Brain microvascular endothelial cell (primary cell): ENCODE data around the gene SH3PXD2A.

Experiments used
- DNase-seq: peaks from one replicate; pipeline ENCODE4 v3.0.0-alpha.2; 2020
- H3K27ac ChIP-seq: fragments of 250-450 bp; sonication (Bioruptor Pico); 2 replicates; pipeline ENCODE4 v1.5.1; 2020; ENCODE audit warnings: mild to moderate bottlenecking, moderate library complexity
- H3K27me3 ChIP-seq: fragments of 250-450 bp; sonication (Bioruptor Pico); replicated peaks from 2 replicates; pipeline ENCODE4 v1.5.1; 2020; ENCODE audit warnings: mild to moderate bottlenecking
- H3K36me3 ChIP-seq: fragments of 250-450 bp; sonication (Bioruptor Pico); replicated peaks from 2 replicates; pipeline ENCODE4 v1.5.1; 2020; ENCODE audit warnings: mild to moderate bottlenecking
- H3K4me3 ChIP-seq: 2 replicates; pipeline ENCODE4 v1.5.1; 2011; ENCODE audit warnings: low read depth, mild to moderate bottlenecking, control low read depth, low read length, moderate library complexity
- in situ Hi-C: cut with HindIII; loops from 2 replicates; pipeline ENCODE4 v1.10.0; 2017; ENCODE audit warnings: low sequenced_read_pairs, low pct_ligation_motif_present
- TF ChIP-seq, protein P1 (sequence below): IDR thresholded peaks from 2 replicates; pipeline ENCODE4 v1.5.1; 2011; ENCODE audit warnings: low read depth, mild to moderate bottlenecking, moderate library complexity, low read length, control low read depth, inconsistent platforms; ENCODE audit errors: missing control alignments

SH3PXD2A gene

DNA sequence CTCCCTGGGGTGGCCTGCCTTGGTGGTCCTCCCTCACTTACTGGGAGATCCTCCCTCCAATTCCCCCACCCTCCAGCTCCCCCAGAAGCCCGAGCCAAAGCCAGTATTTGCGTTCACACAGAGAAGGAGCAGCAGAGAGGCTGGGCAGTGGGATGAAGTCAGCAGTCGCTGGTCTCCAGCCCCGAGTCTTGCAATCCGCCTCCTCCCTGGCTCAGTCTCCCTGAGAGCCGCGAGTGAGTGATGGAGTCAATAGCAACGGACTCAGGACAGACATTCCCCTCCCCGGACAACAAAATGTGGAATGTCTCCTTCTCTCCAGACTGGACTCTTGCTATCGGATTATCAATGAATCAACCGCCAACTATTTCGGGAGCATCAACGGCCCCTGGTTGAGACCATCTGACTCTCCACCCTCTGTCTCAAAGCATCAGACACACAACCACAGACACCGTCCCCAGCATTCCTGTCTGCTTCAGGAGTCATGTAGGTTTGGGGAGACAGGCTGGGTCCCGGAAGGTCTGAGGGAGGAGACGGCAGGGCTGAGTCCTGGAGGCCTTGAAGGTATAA, 178.4 kb downstream of the SH3PXD2A start:
- Histone ChIP-seq H3K27ac (peak overlapping the region; percentile 89), H3K4me3 (peak overlapping the region; percentile 5), H3K36me3 (no peaks in the 10 kb centered on the region), H3K27me3 (no peaks in the 10 kb centered on the region)
- peak; percentile 97 for DNase-seq
- in situ Hi-C loops: no loop called here
- TF ChIP-seq, protein P1, sequence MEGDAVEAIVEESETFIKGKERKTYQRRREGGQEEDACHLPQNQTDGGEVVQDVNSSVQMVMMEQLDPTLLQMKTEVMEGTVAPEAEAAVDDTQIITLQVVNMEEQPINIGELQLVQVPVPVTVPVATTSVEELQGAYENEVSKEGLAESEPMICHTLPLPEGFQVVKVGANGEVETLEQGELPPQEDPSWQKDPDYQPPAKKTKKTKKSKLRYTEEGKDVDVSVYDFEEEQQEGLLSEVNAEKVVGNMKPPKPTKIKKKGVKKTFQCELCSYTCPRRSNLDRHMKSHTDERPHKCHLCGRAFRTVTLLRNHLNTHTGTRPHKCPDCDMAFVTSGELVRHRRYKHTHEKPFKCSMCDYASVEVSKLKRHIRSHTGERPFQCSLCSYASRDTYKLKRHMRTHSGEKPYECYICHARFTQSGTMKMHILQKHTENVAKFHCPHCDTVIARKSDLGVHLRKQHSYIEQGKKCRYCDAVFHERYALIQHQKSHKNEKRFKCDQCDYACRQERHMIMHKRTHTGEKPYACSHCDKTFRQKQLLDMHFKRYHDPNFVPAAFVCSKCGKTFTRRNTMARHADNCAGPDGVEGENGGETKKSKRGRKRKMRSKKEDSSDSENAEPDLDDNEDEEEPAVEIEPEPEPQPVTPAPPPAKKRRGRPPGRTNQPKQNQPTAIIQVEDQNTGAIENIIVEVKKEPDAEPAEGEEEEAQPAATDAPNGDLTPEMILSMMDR: no peak

DNA sequence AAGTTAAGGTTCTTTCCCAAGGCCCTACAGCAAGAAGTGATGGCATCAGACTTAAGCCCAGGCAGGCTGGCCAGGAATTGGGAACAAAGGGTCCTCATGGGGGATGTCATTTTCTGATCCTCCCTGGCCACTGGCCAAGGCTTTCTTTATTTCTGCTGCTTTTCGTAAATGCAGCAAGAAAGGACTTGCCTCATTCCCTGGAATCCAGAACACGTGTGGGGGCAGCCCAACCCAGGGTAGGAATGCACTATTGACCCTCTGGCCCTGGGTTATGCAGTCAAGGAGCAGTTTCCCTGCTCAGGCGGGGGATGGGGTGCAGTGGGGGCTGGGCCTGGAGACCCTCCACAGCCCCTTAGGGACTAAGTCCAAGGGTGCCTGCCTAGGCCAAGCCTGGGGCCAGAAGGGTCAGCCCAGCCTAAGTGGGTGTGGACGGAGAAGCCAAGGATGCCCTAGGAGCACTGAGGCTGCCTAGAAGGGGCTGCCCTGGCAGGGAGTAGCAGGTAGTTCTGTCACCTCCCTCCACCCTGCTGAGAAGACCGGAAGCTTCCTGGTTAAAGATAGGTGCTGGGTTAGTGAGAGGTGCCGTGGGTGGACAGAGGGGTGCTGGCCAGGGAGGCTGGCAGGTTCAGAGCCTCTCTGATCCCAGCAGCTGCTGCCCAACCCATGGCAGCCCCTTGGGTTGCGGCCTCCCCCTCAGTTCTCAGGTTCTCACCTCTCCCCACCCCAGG, 179.2 kb downstream of the SH3PXD2A start:
- H3K4me3 ChIP-seq: peak overlapping the region; percentile 12
- peak overlapping the region; percentile 89 for H3K27ac ChIP-seq
- H3K27me3 ChIP-seq: no peaks in the 10 kb centered on the region
- DNase-seq: peak; percentile 17
- H3K36me3 ChIP-seq: no peaks in the 10 kb centered on the region
- in situ Hi-C loops: no loop called here
- TF ChIP-seq, protein P1: no peak

GRCh38 chr10:103673606-103674005, 181.8 kb downstream of the SH3PXD2A start:
- TF ChIP-seq, protein P1: no peak
- DNase-seq: no peak
- in situ Hi-C loops: no loop called here
- Histone ChIP-seq H3K27me3 (no peaks in the 10 kb centered on the region), H3K36me3 (no peaks in the 10 kb centered on the region), H3K4me3 (no peak overlapping the region), H3K27ac (no peak overlapping the region)

GRCh38 chr10:103672345-103672744, 183.0 kb downstream of the SH3PXD2A start:
- Histone ChIP-seq H3K36me3 (no peaks in the 10 kb centered on the region), H3K27ac (no peak overlapping the region), H3K27me3 (no peaks in the 10 kb centered on the region), H3K4me3 (no peak overlapping the region)
- TF ChIP-seq, protein P1: no peak
- no peak for DNase-seq
- in situ Hi-C loops: no loop called here

DNA sequence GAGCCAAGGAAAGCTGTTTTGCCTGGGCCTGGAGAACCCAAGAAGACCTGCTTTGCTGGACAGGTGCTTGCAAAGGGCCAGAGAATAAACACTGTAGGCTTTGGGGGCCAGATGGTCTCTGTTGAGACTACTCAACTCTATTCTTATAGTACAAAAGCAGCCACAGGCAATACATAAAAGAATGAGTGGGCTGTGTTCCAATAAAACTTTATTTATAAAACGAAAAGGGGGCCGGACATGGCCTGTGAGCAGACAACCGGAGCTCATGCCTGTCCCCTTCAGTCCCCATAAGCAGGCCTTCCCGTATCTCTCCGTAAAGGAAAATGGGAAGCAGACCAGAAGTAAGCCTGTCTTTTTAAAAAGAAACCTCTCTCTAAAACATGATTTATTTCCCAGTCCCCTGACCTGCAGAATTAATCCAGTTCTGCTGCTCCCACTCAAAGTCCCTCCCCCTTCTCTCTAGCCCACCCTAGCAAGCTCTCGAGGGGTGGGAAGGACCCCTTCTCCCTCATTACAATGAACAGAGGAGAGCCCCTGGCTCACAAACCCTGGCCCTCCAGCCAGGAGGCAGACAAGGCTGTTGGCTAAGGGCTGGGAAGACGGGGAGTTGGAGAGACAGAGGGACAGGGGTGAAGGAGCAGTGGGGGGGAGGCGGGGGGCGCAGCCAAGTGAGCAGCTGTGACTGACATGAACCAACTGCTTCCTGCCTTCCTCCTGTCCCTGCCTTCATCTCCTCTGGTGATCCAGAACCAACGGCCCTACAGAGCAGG, 184.1 kb downstream of the SH3PXD2A start:
- H3K36me3 ChIP-seq: no peaks in the 10 kb centered on the region
- no peak for DNase-seq
- in situ Hi-C loops: no loop called here
- no peaks in the 10 kb centered on the region for H3K27me3 ChIP-seq
- H3K4me3 ChIP-seq: no peak overlapping the region
- H3K27ac ChIP-seq: no peak overlapping the region
- TF ChIP-seq, protein P1: no peak
